Mesendoderm (in vitro differentiated cells): ENCODE measurements around the gene PIK3CD.

Source experiments
- DNase-seq: peaks from one replicate; pipeline ENCODE4 v3.0.0; 2013
- H2AK5ac ChIP-seq: 2 replicates; pipeline ENCODE4 v1.6.1; 2013; ENCODE audit warnings: low read length, inconsistent platforms
- H2BK120ac ChIP-seq: 2 replicates; pipeline ENCODE4 v1.6.1; 2013; ENCODE audit warnings: low read depth, mild to moderate bottlenecking, low read length, moderate library complexity, mixed read lengths
- H2BK15ac ChIP-seq: replicated peaks from 2 replicates; pipeline ENCODE4 v1.6.1; 2013; ENCODE audit warnings: low read depth, mild to moderate bottlenecking, moderate library complexity
- H2BK5ac ChIP-seq: 2 replicates; pipeline ENCODE4 v1.6.1; 2013; ENCODE audit warnings: low read length, inconsistent platforms
- H3K18ac ChIP-seq: 2 replicates; pipeline ENCODE4 v1.6.1; 2013; ENCODE audit warnings: mild to moderate bottlenecking, low read length, mixed read lengths
- H3K23ac ChIP-seq: one replicate; pipeline ENCODE4 v1.6.1; 2013; ENCODE audit warnings: low read length
- H3K27ac ChIP-seq: 2 replicates; pipeline ENCODE4 v1.5.1; 2013; ENCODE audit warnings: low read depth, mild to moderate bottlenecking, inconsistent platforms, low read length, moderate library complexity
- H3K27me3 ChIP-seq: 2 replicates; pipeline ENCODE4 v1.6.1; 2013; ENCODE audit warnings: low read length, control low read depth, mild to moderate bottlenecking, inconsistent platforms; ENCODE audit not compliant: insufficient read depth, poor library complexity
- H3K36me3 ChIP-seq: 2 replicates; pipeline ENCODE4 v1.6.1; 2013; ENCODE audit warnings: low read length, inconsistent platforms; ENCODE audit not compliant: control insufficient read depth, insufficient read depth
- H3K4ac ChIP-seq: one replicate; pipeline ENCODE4 v1.6.1; 2013; ENCODE audit warnings: low read depth, mild to moderate bottlenecking, low read length, moderate library complexity
- H3K4me1 ChIP-seq: 2 replicates; pipeline ENCODE4 v1.6.1; 2013; ENCODE audit warnings: low read depth, low read length, inconsistent platforms; ENCODE audit not compliant: control insufficient read depth
- H3K4me2 ChIP-seq: 2 replicates; pipeline ENCODE4 v1.6.1; 2013; ENCODE audit warnings: low read length
- H3K4me3 ChIP-seq: 2 replicates; pipeline ENCODE4 v1.5.1; 2013; ENCODE audit warnings: mild to moderate bottlenecking, low read length
- H3K56ac ChIP-seq: one replicate; pipeline ENCODE4 v1.6.1; 2013; ENCODE audit warnings: low read length
- H3K79me1 ChIP-seq: 2 replicates; pipeline ENCODE4 v1.6.1; 2013; ENCODE audit warnings: low read length, inconsistent platforms
- H3K79me2 ChIP-seq: 2 replicates; pipeline ENCODE4 v1.6.1; 2013; ENCODE audit warnings: mild to moderate bottlenecking, low read length; ENCODE audit not compliant: control insufficient read depth, insufficient read depth
- H3K9ac ChIP-seq: 2 replicates; pipeline ENCODE4 v1.6.1; 2013; ENCODE audit warnings: low read length, inconsistent platforms
- H4K5ac ChIP-seq: one replicate; pipeline ENCODE4 v1.6.1; 2013; ENCODE audit warnings: low read length
- H4K8ac ChIP-seq: one replicate; pipeline ENCODE4 v1.6.1; 2013; ENCODE audit warnings: low read depth, mild to moderate bottlenecking, control low read depth, low read length, moderate library complexity
- WGBS: extraction: QIAGEN DNeasy Blood & Tissue Kit; methylation state at CpG from one replicate; pipeline ENCODE4 v1.1.7; 2013; ENCODE audit warnings: low lambda C conversion rate, missing lambda C conversion rate; ENCODE audit not compliant: insufficient coverage; ENCODE audit errors: extremely low coverage; 5-methylcytosine and 5-hydroxymethylcytosine counted together

The PIK3CD gene

GRCh38 chr1:9726406-9726805 is 74.9 kb downstream of the PIK3CD start:
- no peaks in the 10 kb centered on the region for H3K27me3 ChIP-seq
- no peaks in the 10 kb centered on the region for H3K79me1 ChIP-seq

GRCh38 chr1:9726905-9727595 is 75.5 kb downstream of the PIK3CD start:
- no peak overlapping the region for H4K8ac ChIP-seq

More at GRCh38 chr1:9726406-9726805, 74.9 kb downstream of the PIK3CD start:
- Histone ChIP-seq H2BK15ac (no peak overlapping the region), H3K56ac (no peak overlapping the region), H3K23ac (no peak overlapping the region), H3K27ac (no peak overlapping the region), H3K9ac (no peak overlapping the region), H4K5ac (no peak overlapping the region), H3K4me2 (no peak overlapping the region), H3K4me1 (no peaks in the 10 kb centered on the region), H2BK5ac (no peak overlapping the region), H3K79me2 (no peaks in the 10 kb centered on the region), H2AK5ac (no peak overlapping the region), H3K36me3 (peaks cover 6% of the 10 kb centered on the region), H4K8ac (no peak overlapping the region), H3K4me3 (no peak overlapping the region), H3K4ac (no peak overlapping the region), H3K18ac (no peak overlapping the region), H2BK120ac (no peak overlapping the region)
- no peak for DNase-seq
- no CpG with 5 or more reads among the region's 6 CpGs for WGBS

GRCh38 chr1:9728451-9729295 is 77.1 kb downstream of the PIK3CD start:
- DNase-seq = no peak
- WGBS = no CpG with 5 or more reads among the region's 33 CpGs
- H3K36me3 ChIP-seq = peaks cover 22% of the 10 kb centered on the region

More at GRCh38 chr1:9726905-9727595, 75.5 kb downstream of the PIK3CD start:
- Histone ChIP-seq H3K79me1 (no peaks in the 10 kb centered on the region), H3K36me3 (peaks cover 9% of the 10 kb centered on the region), H3K4me2 (no peak overlapping the region), H2AK5ac (no peak overlapping the region), H3K27me3 (no peaks in the 10 kb centered on the region), H3K4me1 (no peaks in the 10 kb centered on the region), H3K27ac (no peak overlapping the region), H4K5ac (no peak overlapping the region), H2BK15ac (no peak overlapping the region), H2BK5ac (no peak overlapping the region), H3K18ac (no peak overlapping the region), H3K4me3 (no peak overlapping the region), H3K56ac (no peak overlapping the region), H3K9ac (no peak overlapping the region), H2BK120ac (no peak overlapping the region), H3K4ac (no peak overlapping the region), H3K79me2 (no peaks in the 10 kb centered on the region), H3K23ac (no peak overlapping the region)
- no peak for DNase-seq
- no CpG with 5 or more reads among the region's 25 CpGs for WGBS

GRCh38 chr1:9729523-9729922 is 78.0 kb downstream of the PIK3CD start:
- no peaks in the 10 kb centered on the region for H3K79me1 ChIP-seq
- peaks cover 24% of the 10 kb centered on the region for H3K36me3 ChIP-seq
- no peak overlapping the region for H3K4me3 ChIP-seq
- H3K4me2 ChIP-seq = no peak overlapping the region
- H3K18ac ChIP-seq = no peak overlapping the region
- no peak overlapping the region for H4K5ac ChIP-seq
- no peak overlapping the region for H3K4ac ChIP-seq
- H2AK5ac ChIP-seq = no peak overlapping the region
- H3K4me1 ChIP-seq = no peaks in the 10 kb centered on the region
- H2BK5ac ChIP-seq = no peak overlapping the region
- H2BK120ac ChIP-seq = no peak overlapping the region
- H4K8ac ChIP-seq = no peak overlapping the region
- H2BK15ac ChIP-seq = no peak overlapping the region
- H3K27me3 ChIP-seq = no peaks in the 10 kb centered on the region
- DNase-seq = no peak
- WGBS = no CpG with 5 or more reads among the region's 12 CpGs
- H3K27ac ChIP-seq = no peak overlapping the region
- H3K56ac ChIP-seq = no peak overlapping the region
- no peaks in the 10 kb centered on the region for H3K79me2 ChIP-seq
- no peak overlapping the region for H3K23ac ChIP-seq
- H3K9ac ChIP-seq = no peak overlapping the region

More at GRCh38 chr1:9728451-9729295, 77.1 kb downstream of the PIK3CD start:
- no peak overlapping the region for H2BK15ac ChIP-seq
- H3K9ac ChIP-seq = no peak overlapping the region
- no peak overlapping the region for H3K4me3 ChIP-seq
- H3K56ac ChIP-seq = no peak overlapping the region
- H3K79me2 ChIP-seq = no peaks in the 10 kb centered on the region
- H2BK5ac ChIP-seq = no peak overlapping the region
- H3K27ac ChIP-seq = no peak overlapping the region
- H3K27me3 ChIP-seq = no peaks in the 10 kb centered on the region
- no peak overlapping the region for H3K4ac ChIP-seq
- no peak overlapping the region for H2BK120ac ChIP-seq
- H3K4me2 ChIP-seq = no peak overlapping the region
- H3K18ac ChIP-seq = no peak overlapping the region
- no peaks in the 10 kb centered on the region for H3K4me1 ChIP-seq
- H2AK5ac ChIP-seq = no peak overlapping the region
- H3K23ac ChIP-seq = no peak overlapping the region
- H3K79me1 ChIP-seq = no peaks in the 10 kb centered on the region
- H4K5ac ChIP-seq = no peak overlapping the region
- no peak overlapping the region for H4K8ac ChIP-seq

DNA sequence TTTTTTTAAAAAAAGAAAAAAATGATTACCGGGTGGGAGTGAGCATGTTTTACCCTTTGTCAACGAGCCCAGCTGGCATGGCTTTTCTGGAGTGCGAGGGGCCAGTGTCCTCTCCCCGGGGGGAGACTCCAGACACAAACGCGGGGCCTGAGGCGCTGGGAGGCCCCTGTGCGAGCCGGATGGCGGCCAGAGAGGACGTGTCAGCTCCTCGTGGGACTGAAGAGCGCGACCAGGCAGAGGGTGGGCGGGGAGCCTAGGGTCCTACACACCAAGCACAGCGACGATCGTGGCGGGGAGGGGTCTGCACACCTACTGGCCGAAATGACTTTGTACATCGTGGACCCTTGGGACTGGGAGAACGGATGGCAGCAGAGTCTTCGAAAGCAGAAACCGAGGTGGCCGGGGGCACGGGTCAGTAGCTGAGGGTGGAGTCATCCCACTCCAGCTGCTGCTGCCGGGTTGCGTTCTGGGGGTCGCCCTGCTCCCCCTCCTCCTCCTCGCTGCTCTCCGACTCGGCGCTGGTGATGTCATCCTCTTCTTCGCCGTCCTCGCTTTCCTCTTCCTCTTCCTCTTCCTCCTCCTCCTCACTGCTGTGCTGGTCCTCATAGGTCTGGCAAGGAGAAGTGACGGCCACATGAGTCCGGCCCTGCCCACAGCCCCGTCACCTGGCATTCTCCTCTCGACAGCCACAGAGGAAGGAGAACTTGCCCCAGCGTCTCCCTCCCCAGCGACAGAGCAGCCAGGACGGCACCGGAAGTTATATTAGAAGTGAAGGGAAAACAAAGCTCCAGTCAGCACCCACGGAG is 78.8 kb downstream of the PIK3CD start:
- Histone ChIP-seq H3K4me1 (no peaks in the 10 kb centered on the region), H3K27me3 (no peaks in the 10 kb centered on the region), H3K4me3 (no peak overlapping the region), H3K56ac (no peak overlapping the region), H4K8ac (no peak overlapping the region), H2BK15ac (no peak overlapping the region), H2AK5ac (no peak overlapping the region), H3K4ac (no peak overlapping the region), H3K27ac (no peak overlapping the region), H2BK5ac (no peak overlapping the region), H3K9ac (no peak overlapping the region), H2BK120ac (no peak overlapping the region), H3K4me2 (no peak overlapping the region), H4K5ac (no peak overlapping the region), H3K18ac (no peak overlapping the region), H3K23ac (no peak overlapping the region), H3K36me3 (peaks cover 28% of the 10 kb centered on the region), H3K79me2 (no peaks in the 10 kb centered on the region), H3K79me1 (no peaks in the 10 kb centered on the region)
- no peak for DNase-seq
- WGBS = no CpG with 5 or more reads among the region's 45 CpGs
